OCI-LY7 (cell line): Measurements from ENCODE around the gene TBL1XR1. TPM values are rescaled to one million over a fixed set of nuclear protein-coding genes. Genes with fewer than 3 reads are reported as not detected.

ENCODE experiments used
- BruUV-seq: library from RNA; stranded (reverse); fragments of 400-500 nt; replicated peaks from 2 replicates; lab custom pipeline; 2021; lab: Mats Ljungman, UMichigan
- CTCF ChIA-PET: fragments of 300-600 bp; sonication (Branson Sonifier 250); formaldehyde crosslinking; loops from one replicate; lab custom pipeline; 2022; ENCODE audit warnings: antibody characterized with exemption; ENCODE audit not compliant: unreplicated experiment; lab: Charles Lee
- POLR2A ChIA-PET: fragments of 300-600 bp; sonication (Branson Sonifier 250); formaldehyde crosslinking; loops from one replicate; lab custom pipeline; 2022; ENCODE audit warnings: antibody characterized with exemption; lab: Charles Lee
- DNase-seq: peaks from one replicate; pipeline ENCODE4 v3.0.0-alpha.2; 2015; ENCODE audit warnings: low spot score
- H2AFZ ChIP-seq: fragments of 200-600 bp; sonication (generic), shearing (Covaris generic); 2 replicates; pipeline ENCODE4 v1.6.1; 2014; ENCODE audit warnings: mild to moderate bottlenecking, antibody characterized with exemption, low read length, moderate library complexity
- H3K27ac ChIP-seq: fragments of 200-600 bp; sonication (generic); 2 replicates; pipeline ENCODE4 v1.5.1; 2014; ENCODE audit warnings: mixed run types, low read depth, mild to moderate bottlenecking, moderate library complexity, low read length, inconsistent platforms; ENCODE audit not compliant: poor library complexity, severe bottlenecking
- H3K36me3 ChIP-seq: fragments of 200-600 bp; sonication (generic); 2 replicates; pipeline ENCODE4 v1.6.1; 2014; ENCODE audit warnings: mild to moderate bottlenecking, antibody characterized with exemption, low read length, moderate library complexity, mixed read lengths; ENCODE audit not compliant: insufficient read depth
- H3K4me1 ChIP-seq: fragments of 200-600 bp; sonication (generic); 2 replicates; pipeline ENCODE4 v1.5.1; 2014; ENCODE audit warnings: mild to moderate bottlenecking, low read length; ENCODE audit not compliant: insufficient read depth, poor library complexity, severe bottlenecking
- H3K4me2 ChIP-seq: fragments of 200-600 bp; sonication (generic); 2 replicates; pipeline ENCODE4 v1.6.1; 2014; ENCODE audit warnings: mild to moderate bottlenecking, low read length
- H3K4me3 ChIP-seq: fragments of 200-600 bp; sonication (generic); 2 replicates; pipeline ENCODE4 v1.5.1; 2014; ENCODE audit warnings: mild to moderate bottlenecking, low read depth, low read length; ENCODE audit not compliant: poor library complexity, severe bottlenecking
- H3K79me2 ChIP-seq: fragments of 200-600 bp; sonication (generic); 2 replicates; pipeline ENCODE4 v1.6.1; 2016; ENCODE audit warnings: low read depth, mild to moderate bottlenecking, low read length, moderate library complexity, mixed read lengths; ENCODE audit not compliant: insufficient read depth
- H3K9me2 ChIP-seq: fragments of 200-600 bp; sonication (generic); 2 replicates; pipeline ENCODE4 v1.6.1; 2016; ENCODE audit warnings: mild to moderate bottlenecking, low read length, mixed read lengths; ENCODE audit not compliant: insufficient read depth
- H3K9me3 ChIP-seq: fragments of 200-600 bp; sonication (generic); 2 replicates; pipeline ENCODE4 v1.6.1; 2014; ENCODE audit warnings: mild to moderate bottlenecking, mixed run types, low read length, mixed read lengths
- H4K20me1 ChIP-seq: fragments of 200-600 bp; sonication (generic); 2 replicates; pipeline ENCODE4 v1.6.1; 2014; ENCODE audit warnings: mild to moderate bottlenecking, antibody characterized with exemption, low read length, moderate library complexity, mixed read lengths; ENCODE audit not compliant: insufficient read depth
- EZH2phosphoT487 ChIP-seq: fragments of 200-600 bp; sonication (generic); IDR thresholded peaks from 2 replicates; pipeline ENCODE4 v1.6.1; 2018; ENCODE audit warnings: low read depth, borderline replicate concordance, mild to moderate bottlenecking, mixed run types, antibody characterized with exemption, low read length, moderate library complexity, mixed read lengths
- intact Hi-C: fragments of 100-400 bp; cut with micrococcal nuclease; formaldehyde crosslinking; loops from one replicate; pipeline ENCODE4 v1.10.0; 2022; ENCODE audit not compliant: unreplicated experiment
- total RNA-seq, 2 experiments: library from RNA; depleted of rRNA in 1 of 2; stranded (reverse); fragments of >200 nt in 1 of 2; shearing (Covaris generic) in 1 of 2; gene quantifications; 2 replicates each; pipeline ENCODE4 v1.2.3, GENCODE V29; 2014 to 2022
- TF ChIP-seq, protein P1 (sequence below): fragments of 200-600 bp; sonication (generic); conservative IDR thresholded peaks from 2 replicates; pipeline ENCODE4 v1.5.1; 2014; ENCODE audit warnings: mild to moderate bottlenecking, antibody characterized with exemption, low read length, moderate library complexity, mixed read lengths

TBL1XR1 gene
- total RNA-seq, 2 experiments from 2014 or later = 103 to 158 TPM

DNA sequence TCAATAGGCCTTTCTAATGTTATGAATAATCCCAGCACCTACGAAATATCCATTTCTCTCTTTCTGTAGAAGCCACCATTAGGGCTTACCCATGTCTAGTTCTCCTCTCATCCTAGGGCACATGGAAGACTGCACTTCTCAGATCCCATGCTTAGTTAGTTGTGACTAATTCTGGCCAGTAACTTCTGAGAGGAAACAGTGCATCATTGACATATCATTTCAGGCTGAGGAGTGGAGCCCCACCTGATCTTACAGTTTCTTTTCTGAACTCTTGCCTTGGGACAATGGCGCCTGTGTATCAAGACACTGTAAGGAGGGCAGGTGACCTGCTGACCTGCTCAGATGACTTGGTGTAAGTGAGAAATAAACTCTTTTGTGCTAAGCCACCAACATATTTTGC, 39.4 kb upstream of the TBL1XR1 start:
- ChIA-PET CTCF (no interaction called here), POLR2A (no interaction called here)
- no peak overlapping the region for H2AFZ ChIP-seq

DNA sequence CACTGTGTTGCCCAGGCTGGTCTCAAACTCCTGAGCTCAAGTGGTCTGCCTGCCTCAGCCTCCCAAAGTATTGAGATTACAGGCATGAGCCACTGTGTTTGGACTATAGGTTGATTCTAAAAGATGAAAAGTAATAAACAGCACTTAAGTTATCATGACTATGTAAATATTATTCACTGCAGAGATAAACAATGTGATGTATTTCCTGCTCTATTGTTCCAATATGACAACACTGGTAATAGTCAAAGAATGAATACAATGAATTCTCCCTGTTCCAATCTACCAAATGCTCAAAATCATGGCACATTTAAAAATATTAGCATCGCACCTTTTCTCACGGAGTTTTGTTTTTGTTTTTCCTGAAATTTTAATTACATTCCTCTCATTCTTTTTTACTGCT, 36.8 kb upstream of the TBL1XR1 start:
- H3K36me3 ChIP-seq = no peaks in the 10 kb centered on the region
- H3K79me2 ChIP-seq = no peaks in the 10 kb centered on the region
- intact Hi-C loops = no loop called here
- no peak overlapping the region for H3K27ac ChIP-seq
- H3K4me2 ChIP-seq = no peak overlapping the region
- no peak overlapping the region for H2AFZ ChIP-seq
- H3K9me3 ChIP-seq = peaks cover 7% of the 10 kb centered on the region; the same call in 1 of the 2 replicates
- ChIA-PET POLR2A (interaction anchor here (1.6 kb wide), 1 partner anchor 10 kb away, joined by 8 read pairs; no protein-coding TSS in a partner anchor), CTCF (no interaction called here)
- H3K4me3 ChIP-seq = no peak overlapping the region
- DNase-seq = no peak
- no peaks in the 10 kb centered on the region for H3K4me1 ChIP-seq
- no peaks in the 10 kb centered on the region for H4K20me1 ChIP-seq
- no peaks in the 10 kb centered on the region for H3K9me2 ChIP-seq
- TF ChIP-seq, protein P1, sequence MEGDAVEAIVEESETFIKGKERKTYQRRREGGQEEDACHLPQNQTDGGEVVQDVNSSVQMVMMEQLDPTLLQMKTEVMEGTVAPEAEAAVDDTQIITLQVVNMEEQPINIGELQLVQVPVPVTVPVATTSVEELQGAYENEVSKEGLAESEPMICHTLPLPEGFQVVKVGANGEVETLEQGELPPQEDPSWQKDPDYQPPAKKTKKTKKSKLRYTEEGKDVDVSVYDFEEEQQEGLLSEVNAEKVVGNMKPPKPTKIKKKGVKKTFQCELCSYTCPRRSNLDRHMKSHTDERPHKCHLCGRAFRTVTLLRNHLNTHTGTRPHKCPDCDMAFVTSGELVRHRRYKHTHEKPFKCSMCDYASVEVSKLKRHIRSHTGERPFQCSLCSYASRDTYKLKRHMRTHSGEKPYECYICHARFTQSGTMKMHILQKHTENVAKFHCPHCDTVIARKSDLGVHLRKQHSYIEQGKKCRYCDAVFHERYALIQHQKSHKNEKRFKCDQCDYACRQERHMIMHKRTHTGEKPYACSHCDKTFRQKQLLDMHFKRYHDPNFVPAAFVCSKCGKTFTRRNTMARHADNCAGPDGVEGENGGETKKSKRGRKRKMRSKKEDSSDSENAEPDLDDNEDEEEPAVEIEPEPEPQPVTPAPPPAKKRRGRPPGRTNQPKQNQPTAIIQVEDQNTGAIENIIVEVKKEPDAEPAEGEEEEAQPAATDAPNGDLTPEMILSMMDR = no peak
- no peak for TF ChIP-seq EZH2phosphoT487
- no TSS peak for BruUV-seq

More for the DNA sequence above, 39.4 kb upstream of the TBL1XR1 start:
- Histone ChIP-seq H3K4me1 (no peaks in the 10 kb centered on the region), H3K9me3 (no peaks in the 10 kb centered on the region), H3K4me2 (no peak overlapping the region), H3K27ac (no peak overlapping the region), H4K20me1 (no peaks in the 10 kb centered on the region), H3K9me2 (no peaks in the 10 kb centered on the region), H3K36me3 (no peaks in the 10 kb centered on the region), H3K79me2 (no peaks in the 10 kb centered on the region), H3K4me3 (no peak overlapping the region)
- BruUV-seq = no TSS peak
- TF ChIP-seq, protein P1 = no peak
- no peak for TF ChIP-seq EZH2phosphoT487
- intact Hi-C loops = no loop called here
- no peak for DNase-seq

DNA sequence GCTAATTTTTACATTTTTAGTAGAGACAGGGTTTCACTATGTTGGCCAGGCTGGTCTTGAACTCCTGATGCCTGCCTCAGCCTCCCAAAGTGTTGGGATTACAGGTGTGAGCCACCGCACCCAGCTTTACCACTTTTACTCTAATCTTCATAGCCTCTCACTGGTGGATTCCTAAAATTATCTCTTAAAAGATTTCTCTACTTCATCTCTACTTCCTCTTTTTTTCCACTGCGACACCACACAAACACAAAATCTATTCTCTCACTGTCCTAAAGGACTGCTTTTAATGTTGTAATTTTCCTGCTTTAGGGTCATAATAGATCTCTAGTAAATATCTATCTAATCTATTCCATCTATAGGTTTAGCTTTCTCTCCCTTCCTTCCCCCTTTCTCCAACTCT, 34.0 kb upstream of the TBL1XR1 start:
- H4K20me1 ChIP-seq = no peaks in the 10 kb centered on the region
- CTCF ChIA-PET = no interaction called here
- no peaks in the 10 kb centered on the region for H3K9me2 ChIP-seq
- no peak overlapping the region for H3K27ac ChIP-seq
- H3K9me3 ChIP-seq = peaks cover 7% of the 10 kb centered on the region; the same call in 1 of the 2 replicates
- intact Hi-C loops = no loop called here
- H3K4me2 ChIP-seq = no peak overlapping the region
- no peaks in the 10 kb centered on the region for H3K36me3 ChIP-seq
- TF ChIP-seq EZH2phosphoT487 = no peak
- TF ChIP-seq, protein P1 = no peak
- POLR2A ChIA-PET = interaction anchor here (0.7 to 1.4 kb wide), 2 partner anchors 14 to 119 kb away, joined by 3 read pairs; no protein-coding TSS in a partner anchor
- no peak for DNase-seq
- no TSS peak for BruUV-seq
- no peak overlapping the region for H2AFZ ChIP-seq
- no peak overlapping the region for H3K4me3 ChIP-seq
- H3K79me2 ChIP-seq = no peaks in the 10 kb centered on the region
- peaks cover 3% of the 10 kb centered on the region for H3K4me1 ChIP-seq
